HCT116 (cell line): Measurements from ENCODE around the gene ITSN1.

Experiments
- ATF3 ChIP-seq: IDR thresholded peaks from 2 replicates; pipeline ENCODE4 v1.6.1; 2012
- CTCF ChIP-seq, 3 experiments: fragments of 200-600 bp in 1 of 3; sonication (generic) in 1 of 3; IDR thresholded peaks in 2 of 3; conservative IDR thresholded peaks in 1 of 3; 2 replicates each; pipeline ENCODE4 v1.5.1; 2012 to 2017; ENCODE audit warnings: low read depth in 2 of 3, low read length in 2 of 3, antibody characterized with exemption in 1 of 3, borderline replicate concordance in 1 of 3, control low read depth in 1 of 3, mild to moderate bottlenecking in 1 of 3, mixed read lengths in 1 of 3, mixed run types in 1 of 3, moderate library complexity in 1 of 3; ENCODE audit not compliant: insufficient read depth in 1 of 3
- EZH2 ChIP-seq: fragments of 200-600 bp; sonication (generic); IDR thresholded peaks from 2 replicates; pipeline ENCODE4 v1.6.1; 2017; ENCODE audit warnings: antibody characterized with exemption, mixed run types
- POLR2A ChIP-seq: IDR thresholded peaks from 2 replicates; pipeline ENCODE4 v1.7.0; 2011; ENCODE audit warnings: borderline replicate concordance; ENCODE audit not compliant: insufficient read depth, insufficient read length; ENCODE audit errors: extremely low read depth
- POLR2AphosphoS5 ChIP-seq: IDR thresholded peaks from 2 replicates; pipeline ENCODE4 v1.6.1; 2011; ENCODE audit warnings: mild to moderate bottlenecking, low read depth, low read length, moderate library complexity
- RAD21 ChIP-seq: IDR thresholded peaks from 2 replicates; pipeline ENCODE4 v1.6.1; 2012; ENCODE audit warnings: low read depth, mild to moderate bottlenecking
- SIN3A ChIP-seq: IDR thresholded peaks from 2 replicates; pipeline ENCODE4 v1.6.1; 2012; ENCODE audit warnings: low read depth
- SRF ChIP-seq: IDR thresholded peaks from 2 replicates; pipeline ENCODE4 v1.6.1; 2012; ENCODE audit warnings: low read depth
- ZFX ChIP-seq: fragments of 450-650 bp; IDR thresholded peaks from 2 replicates; pipeline ENCODE4 v1.6.1; 2017
- TF ChIP-seq, protein P1 (sequence below): IDR thresholded peaks from 2 replicates; pipeline ENCODE4 v1.6.1; 2012; ENCODE audit warnings: low read depth

DNA sequence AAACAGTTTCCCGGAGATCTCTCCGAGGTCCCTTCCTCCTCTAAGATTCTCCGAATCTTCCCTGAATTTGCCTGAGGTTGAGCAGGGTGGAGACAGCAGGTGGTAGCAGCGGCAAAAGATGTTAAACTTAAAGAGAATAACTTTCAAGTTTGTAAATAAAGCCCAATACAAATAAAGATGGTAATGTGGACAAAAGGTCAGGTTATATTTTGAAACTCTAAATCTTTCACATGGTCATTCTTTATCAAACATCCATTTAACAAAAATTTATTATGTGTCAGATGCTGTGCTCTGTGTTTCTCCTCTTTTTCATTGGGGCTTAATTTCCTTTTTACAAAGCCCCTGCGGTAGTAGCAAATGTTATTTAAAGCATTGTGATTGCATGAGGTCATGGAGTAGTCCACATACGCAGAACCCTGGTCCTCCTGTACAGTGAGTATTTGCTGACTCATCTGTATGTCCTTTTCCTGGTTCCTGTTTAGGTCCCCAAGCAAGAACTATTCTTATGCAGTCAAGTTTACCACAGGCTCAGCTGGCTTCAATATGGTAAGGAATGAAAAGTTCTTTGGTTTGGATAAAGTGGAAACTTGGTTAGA, 119.2 kb downstream of the ITSN1 start:
- TF ChIP-seq POLR2AphosphoS5 = no peak
- TF ChIP-seq ATF3 = peak; percentile 51; the same call in 1 of the 2 replicates
- no peak for TF ChIP-seq RAD21
- TF ChIP-seq, protein P1, sequence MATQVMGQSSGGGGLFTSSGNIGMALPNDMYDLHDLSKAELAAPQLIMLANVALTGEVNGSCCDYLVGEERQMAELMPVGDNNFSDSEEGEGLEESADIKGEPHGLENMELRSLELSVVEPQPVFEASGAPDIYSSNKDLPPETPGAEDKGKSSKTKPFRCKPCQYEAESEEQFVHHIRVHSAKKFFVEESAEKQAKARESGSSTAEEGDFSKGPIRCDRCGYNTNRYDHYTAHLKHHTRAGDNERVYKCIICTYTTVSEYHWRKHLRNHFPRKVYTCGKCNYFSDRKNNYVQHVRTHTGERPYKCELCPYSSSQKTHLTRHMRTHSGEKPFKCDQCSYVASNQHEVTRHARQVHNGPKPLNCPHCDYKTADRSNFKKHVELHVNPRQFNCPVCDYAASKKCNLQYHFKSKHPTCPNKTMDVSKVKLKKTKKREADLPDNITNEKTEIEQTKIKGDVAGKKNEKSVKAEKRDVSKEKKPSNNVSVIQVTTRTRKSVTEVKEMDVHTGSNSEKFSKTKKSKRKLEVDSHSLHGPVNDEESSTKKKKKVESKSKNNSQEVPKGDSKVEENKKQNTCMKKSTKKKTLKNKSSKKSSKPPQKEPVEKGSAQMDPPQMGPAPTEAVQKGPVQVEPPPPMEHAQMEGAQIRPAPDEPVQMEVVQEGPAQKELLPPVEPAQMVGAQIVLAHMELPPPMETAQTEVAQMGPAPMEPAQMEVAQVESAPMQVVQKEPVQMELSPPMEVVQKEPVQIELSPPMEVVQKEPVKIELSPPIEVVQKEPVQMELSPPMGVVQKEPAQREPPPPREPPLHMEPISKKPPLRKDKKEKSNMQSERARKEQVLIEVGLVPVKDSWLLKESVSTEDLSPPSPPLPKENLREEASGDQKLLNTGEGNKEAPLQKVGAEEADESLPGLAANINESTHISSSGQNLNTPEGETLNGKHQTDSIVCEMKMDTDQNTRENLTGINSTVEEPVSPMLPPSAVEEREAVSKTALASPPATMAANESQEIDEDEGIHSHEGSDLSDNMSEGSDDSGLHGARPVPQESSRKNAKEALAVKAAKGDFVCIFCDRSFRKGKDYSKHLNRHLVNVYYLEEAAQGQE = no peak
- no peak for TF ChIP-seq CTCF (IDR thresholded peaks at IDR 0.05 in 2 of 3, conservative IDR thresholded peaks at IDR 0.05 in 1 of 3; ENCODE audit: borderline replicate concordance in 1 of 3, insufficient read depth in 1 of 3, low read depth in 2 of 3, low read length in 2 of 3)
- no peak for TF ChIP-seq SRF
- TF ChIP-seq POLR2A = no peak
- TF ChIP-seq ZFX = no peak
- no peak for TF ChIP-seq EZH2
- TF ChIP-seq SIN3A = no peak
